ENCODE measurements around the gene GMCL1. TPM values are rescaled to one million over a fixed set of nuclear protein-coding genes. Genes with fewer than 3 reads are reported as not detected.

GMCL1 gene
- total RNA-seq, 2 experiments from 2014 or later, result 29.7 to 29.8 TPM

GRCh38 chr2:69810550-69810949, 18.9 kb upstream of the GMCL1 start:
- DNase-seq, result no peak
- Histone ChIP-seq H3K36me3 (ENCODE audit: insufficient read depth, low read length) (peaks cover 3% of the 10 kb centered on the region), H3K4me1 (ENCODE audit: insufficient read depth, low read length) (no peaks in the 10 kb centered on the region), H3K4me3 (ENCODE audit: low read length) (no peak overlapping the region), H3K27me3 (ENCODE audit: control insufficient read depth in 1 of 2, insufficient read depth in 2 of 2, low read length in 2 of 2) (no peaks in the 10 kb centered on the region), H3K27ac (ENCODE audit: low read depth in 1 of 2, low read length in 2 of 2) (no peak overlapping the region), H3K9me3 (ENCODE audit: control insufficient read depth in 1 of 2, insufficient read depth in 1 of 2, low read length in 2 of 2) (no peaks in the 10 kb centered on the region)
- no peaks in the 10 kb centered on the region for H3K9me3 Mint-ChIP-seq
- H3K36me3 Mint-ChIP-seq (ENCODE audit: low read depth), result no peaks in the 10 kb centered on the region
- no peak for TF ChIP-seq CTCF (IDR thresholded peaks at IDR 0.05)
- no peaks in the 10 kb centered on the region for H3K4me1 Mint-ChIP-seq (ENCODE audit: low read depth)
- POLR2A ChIA-PET, result no interaction called here
- no peak for ATAC-seq (ENCODE audit: poor library complexity)
- CTCF ChIA-PET, result interaction anchor here (3.6 kb wide), 1 partner anchor 86 kb away, joined by 22 read pairs; no protein-coding TSS in a partner anchor
- intact Hi-C loops (cut with DNase I, micrococcal nuclease), result loop anchor here in 1 of 2 experiments (10.0 kb wide), 1 partner anchor 366 kb away; no protein-coding TSS in a partner anchor
- H3K4me3 Mint-ChIP-seq, result no peak overlapping the region
- no peak overlapping the region for H3K27ac Mint-ChIP-seq
- H3K27me3 Mint-ChIP-seq, result no peaks in the 10 kb centered on the region

GRCh38 chr2:69811018-69811417, 18.4 kb upstream of the GMCL1 start:
- Histone ChIP-seq H3K36me3 (ENCODE audit: insufficient read depth, low read length) (peaks cover 3% of the 10 kb centered on the region), H3K4me3 (ENCODE audit: low read length) (no peak overlapping the region), H3K4me1 (ENCODE audit: insufficient read depth, low read length) (no peaks in the 10 kb centered on the region), H3K27me3 (ENCODE audit: control insufficient read depth in 1 of 2, insufficient read depth in 2 of 2, low read length in 2 of 2) (no peaks in the 10 kb centered on the region), H3K9me3 (ENCODE audit: control insufficient read depth in 1 of 2, insufficient read depth in 1 of 2, low read length in 2 of 2) (no peaks in the 10 kb centered on the region), H3K27ac (ENCODE audit: low read depth in 1 of 2, low read length in 2 of 2) (no peak overlapping the region)
- Mint-ChIP-seq H3K27me3 (no peaks in the 10 kb centered on the region), H3K4me3 (no peak overlapping the region), H3K4me1 (ENCODE audit: low read depth) (no peaks in the 10 kb centered on the region), H3K27ac (no peak overlapping the region), H3K9me3 (no peaks in the 10 kb centered on the region), H3K36me3 (ENCODE audit: low read depth) (no peaks in the 10 kb centered on the region)
- no peak for ATAC-seq (ENCODE audit: poor library complexity)
- POLR2A ChIA-PET, result no interaction called here
- no peak for TF ChIP-seq CTCF (IDR thresholded peaks at IDR 0.05)
- CTCF ChIA-PET, result interaction anchor here (3.6 kb wide), 1 partner anchor 87 kb away, joined by 22 read pairs; no protein-coding TSS in a partner anchor
- no peak for DNase-seq
- intact Hi-C loops (cut with DNase I, micrococcal nuclease), result loop anchor here in 1 of 2 experiments (10.0 kb wide), 1 partner anchor 366 kb away; no protein-coding TSS in a partner anchor

- Histone ChIP-seq H3K27ac (ENCODE audit: low read depth in 1 of 2, low read length in 2 of 2) (no peak overlapping the region), H3K27me3 (ENCODE audit: control insufficient read depth in 1 of 2, insufficient read depth in 2 of 2, low read length in 2 of 2) (no peaks in the 10 kb centered on the region), H3K4me1 (ENCODE audit: insufficient read depth, low read length) (no peaks in the 10 kb centered on the region), H3K4me3 (ENCODE audit: low read length) (no peak overlapping the region), H3K36me3 (ENCODE audit: insufficient read depth, low read length) (no peaks in the 10 kb centered on the region), H3K9me3 (ENCODE audit: control insufficient read depth in 1 of 2, insufficient read depth in 1 of 2, low read length in 2 of 2) (no peaks in the 10 kb centered on the region)
- Mint-ChIP-seq H3K27ac (no peak overlapping the region), H3K4me3 (no peak overlapping the region), H3K36me3 (ENCODE audit: low read depth) (no peaks in the 10 kb centered on the region), H3K27me3 (no peaks in the 10 kb centered on the region), H3K9me3 (no peaks in the 10 kb centered on the region), H3K4me1 (ENCODE audit: low read depth) (no peaks in the 10 kb centered on the region)
- ChIA-PET POLR2A (no interaction called here), CTCF (interaction anchor here (3.6 kb wide), 1 partner anchor 87 kb away, joined by 22 read pairs; no protein-coding TSS in a partner anchor)
- TF ChIP-seq CTCF (IDR thresholded peaks at IDR 0.05), result no peak
- DNase-seq, result no peak
- no peak for ATAC-seq (ENCODE audit: poor library complexity)
- intact Hi-C loops (cut with DNase I, micrococcal nuclease), result loop anchor here in 1 of 2 experiments (10.0 kb wide), 1 partner anchor 367 kb away; no protein-coding TSS in a partner anchor
Observed at GRCh38 chr2:69811591-69811990, 17.9 kb upstream of the GMCL1 start.

Measured in CD4-positive, alpha-beta T cell (primary cell).